Mesenchymal stem cell (in vitro differentiated cells and primary cell): ENCODE measurements around the gene CYBRD1.

ENCODE experiments used
- DNase-seq: peaks from one replicate; pipeline ENCODE4 v3.0.0-alpha.2; 2013
- H2AFZ ChIP-seq: one replicate; pipeline ENCODE4 v1.6.1; 2013; ENCODE audit warnings: low read depth, mild to moderate bottlenecking, control low read depth, inconsistent platforms, low read length, moderate library complexity
- H2AK5ac ChIP-seq: 2 replicates; pipeline ENCODE4 v1.6.1; 2013; ENCODE audit warnings: low read length, moderate library complexity, mild to moderate bottlenecking, inconsistent platforms; ENCODE audit not compliant: severe bottlenecking
- H2BK120ac ChIP-seq: one replicate; pipeline ENCODE4 v1.6.1; 2013; ENCODE audit warnings: low read depth, mild to moderate bottlenecking, inconsistent platforms, low read length, moderate library complexity
- H2BK12ac ChIP-seq, 2 experiments: one replicate each; pipeline ENCODE4 v1.6.1; 2013; ENCODE audit warnings: inconsistent platforms in 2 of 2, low read length in 2 of 2, mild to moderate bottlenecking in 2 of 2, moderate library complexity in 2 of 2, control low read depth in 1 of 2
- H2BK15ac ChIP-seq: one replicate; pipeline ENCODE4 v1.6.1; 2013; ENCODE audit warnings: mild to moderate bottlenecking, low read depth, inconsistent platforms; ENCODE audit not compliant: poor library complexity, severe bottlenecking
- H2BK5ac ChIP-seq: 2 replicates; pipeline ENCODE4 v1.6.1; 2013; ENCODE audit warnings: low read depth, mild to moderate bottlenecking, low read length, control low read depth, inconsistent platforms; ENCODE audit not compliant: poor library complexity, severe bottlenecking
- H3K14ac ChIP-seq, 2 experiments: one replicate each; pipeline ENCODE4 v1.6.1; 2013; ENCODE audit warnings: inconsistent platforms in 2 of 2, low read length in 2 of 2, control low read depth in 1 of 2, mild to moderate bottlenecking in 1 of 2, moderate library complexity in 1 of 2
- H3K18ac ChIP-seq, 2 experiments: one replicate each; pipeline ENCODE4 v1.6.1; 2013; ENCODE audit warnings: inconsistent platforms in 2 of 2, low read length in 2 of 2, control low read depth in 1 of 2, low read depth in 1 of 2, mild to moderate bottlenecking in 1 of 2
- H3K23ac ChIP-seq, 2 experiments: one replicate each; pipeline ENCODE4 v1.6.1; 2013; ENCODE audit warnings: inconsistent platforms in 2 of 2, low read length in 2 of 2, mild to moderate bottlenecking in 2 of 2, moderate library complexity in 2 of 2, control low read depth in 1 of 2
- H3K27ac ChIP-seq: 2 replicates; pipeline ENCODE4 v1.5.1; 2013; ENCODE audit warnings: mild to moderate bottlenecking, moderate library complexity, low read length, control low read depth, inconsistent platforms; ENCODE audit not compliant: poor library complexity, severe bottlenecking
- H3K27me3 ChIP-seq, 2 experiments: 2 replicates each; pipeline versions ENCODE4 v1.6.1 to v1.7.0; 2013; ENCODE audit warnings: low read length in 2 of 2, mild to moderate bottlenecking in 2 of 2, moderate library complexity in 2 of 2, control low read depth in 1 of 2, inconsistent platforms in 1 of 2; ENCODE audit not compliant: control insufficient read depth in 1 of 2, insufficient read depth in 1 of 2
- H3K36me3 ChIP-seq, 2 experiments: 2 replicates each; pipeline versions ENCODE4 v1.6.1 to v1.7.0; 2013; ENCODE audit warnings: low read length in 2 of 2, control low read depth in 1 of 2, inconsistent platforms in 1 of 2, low read depth in 1 of 2, mild to moderate bottlenecking in 1 of 2; ENCODE audit not compliant: insufficient read depth in 2 of 2, control insufficient read depth in 1 of 2
- H3K4ac ChIP-seq, 2 experiments: one replicate each; pipeline ENCODE4 v1.6.1; 2013; ENCODE audit warnings: inconsistent platforms in 2 of 2, low read length in 2 of 2, mild to moderate bottlenecking in 2 of 2, moderate library complexity in 2 of 2, control low read depth in 1 of 2, low read depth in 1 of 2
- H3K4me1 ChIP-seq: 2 replicates; pipeline ENCODE4 v1.6.1; 2013; ENCODE audit warnings: low read depth, low read length, control low read depth; ENCODE audit not compliant: control insufficient read depth, insufficient read depth
- H3K4me2 ChIP-seq: 2 replicates; pipeline ENCODE4 v1.6.1; 2013; ENCODE audit warnings: low read length, mild to moderate bottlenecking, inconsistent platforms; ENCODE audit not compliant: poor library complexity, severe bottlenecking
- H3K4me3 ChIP-seq, 2 experiments: 2 replicates each; pipeline versions ENCODE4 v1.5.1 to v1.7.0; 2013; ENCODE audit warnings: low read length in 2 of 2, mild to moderate bottlenecking in 2 of 2, control low read depth in 1 of 2, low read depth in 1 of 2; ENCODE audit not compliant: insufficient read depth in 1 of 2
- H3K79me1 ChIP-seq: replicated peaks from 2 replicates; pipeline ENCODE4 v1.6.1; 2013; ENCODE audit warnings: mild to moderate bottlenecking, control low read depth, low read length, inconsistent platforms; ENCODE audit not compliant: poor library complexity, severe bottlenecking
- H3K9ac ChIP-seq: 2 replicates; pipeline ENCODE4 v1.7.0; 2013; ENCODE audit warnings: mild to moderate bottlenecking, low read length, moderate library complexity
- H3K9me3 ChIP-seq: 2 replicates; pipeline ENCODE4 v1.7.0; 2013; ENCODE audit warnings: mild to moderate bottlenecking, low read length; ENCODE audit not compliant: control insufficient read depth
- H4K8ac ChIP-seq: one replicate; pipeline ENCODE4 v1.6.1; 2013; ENCODE audit warnings: inconsistent platforms, mild to moderate bottlenecking, low read length, moderate library complexity
- H4K91ac ChIP-seq: one replicate; pipeline ENCODE4 v1.6.1; 2013; ENCODE audit warnings: mild to moderate bottlenecking, low read length, inconsistent platforms
- WGBS: methylation state at CpG from one replicate; pipeline ENCODE4 v1.1.7; 2013; ENCODE audit warnings: mixed read lengths; 5-methylcytosine and 5-hydroxymethylcytosine counted together

The CYBRD1 gene

DNA sequence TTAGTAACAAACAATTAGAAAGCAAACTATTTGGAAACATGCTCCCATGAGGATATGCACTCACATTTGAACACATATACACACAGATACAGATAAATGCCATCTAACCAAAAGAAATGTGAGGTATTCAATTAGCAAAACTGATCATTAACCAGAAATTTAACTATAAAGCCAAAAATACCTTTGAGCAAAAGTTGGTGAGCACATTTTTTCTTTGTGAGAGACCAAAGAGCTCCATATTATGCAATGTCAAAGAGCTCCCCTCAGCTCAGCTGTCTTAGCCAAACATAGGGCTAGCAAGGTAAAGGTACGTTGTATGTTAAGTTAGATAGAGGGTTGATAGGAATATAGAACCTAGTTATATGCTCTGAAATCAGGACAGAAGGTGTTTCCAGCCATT lies 43.8 kb downstream of the CYBRD1 start:
- Histone ChIP-seq H3K4me2 (no peak overlapping the region), H3K4me3 (no peak overlapping the region)
- 0% methylated on average over 1 of the region's 1 CpG for WGBS

DNA sequence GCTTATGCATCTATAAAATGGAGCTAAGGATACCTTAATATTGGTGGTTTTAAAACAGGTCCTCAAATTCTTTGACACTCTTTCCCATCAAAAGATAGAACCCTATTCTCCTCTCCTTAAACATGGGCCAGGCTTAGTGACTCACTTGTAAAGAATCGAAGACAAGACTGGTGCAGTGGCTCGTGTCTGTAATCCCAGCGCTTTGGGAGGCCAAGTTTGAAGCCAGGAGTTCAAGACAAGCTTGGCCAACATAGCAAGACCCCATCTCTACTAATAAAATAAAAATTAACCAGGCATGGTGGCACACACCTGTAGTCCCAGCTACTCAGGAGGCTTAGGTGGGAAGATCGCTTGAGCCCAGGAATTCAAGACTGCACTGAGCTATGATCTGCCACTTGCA lies 44.5 kb downstream of the CYBRD1 start:
- no peaks in the 10 kb centered on the region for H3K36me3 ChIP-seq
- H2BK5ac ChIP-seq, result no peak overlapping the region
- no peak for DNase-seq
- H3K9ac ChIP-seq, result no peak overlapping the region
- no peak overlapping the region for H3K4me2 ChIP-seq
- H3K9me3 ChIP-seq, result no peaks in the 10 kb centered on the region
- H2BK12ac ChIP-seq, result no peak overlapping the region
- no peak overlapping the region for H3K4ac ChIP-seq
- no peak overlapping the region for H3K14ac ChIP-seq
- H3K4me1 ChIP-seq, result no peaks in the 10 kb centered on the region
- no peaks in the 10 kb centered on the region for H3K79me1 ChIP-seq
- no peak overlapping the region for H2AK5ac ChIP-seq
- H3K27ac ChIP-seq, result no peak overlapping the region
- no peak overlapping the region for H2BK120ac ChIP-seq
- no peak overlapping the region for H4K91ac ChIP-seq
- H2BK15ac ChIP-seq, result no peak overlapping the region
- no peak overlapping the region for H3K18ac ChIP-seq
- peaks cover 0 to 9% of the 10 kb centered on the region in 2 experiments for H3K27me3 ChIP-seq
- 90% methylated on average over 4 of the region's 4 CpGs for WGBS
- H4K8ac ChIP-seq, result no peak overlapping the region
- H3K4me3 ChIP-seq, result no peak overlapping the region
- no peak overlapping the region for H2AFZ ChIP-seq
- no peak overlapping the region for H3K23ac ChIP-seq

More for the DNA sequence above, 43.8 kb downstream of the CYBRD1 start:
- Histone ChIP-seq H2BK12ac (no peak overlapping the region), H3K27me3 (peaks cover 0 to 9% of the 10 kb centered on the region in 2 experiments), H3K14ac (no peak overlapping the region), H3K18ac (no peak overlapping the region), H3K4me1 (no peaks in the 10 kb centered on the region), H3K23ac (no peak overlapping the region), H2AK5ac (no peak overlapping the region), H2AFZ (no peak overlapping the region), H4K91ac (no peak overlapping the region), H3K9ac (no peak overlapping the region), H2BK5ac (no peak overlapping the region), H4K8ac (no peak overlapping the region), H2BK15ac (no peak overlapping the region), H3K79me1 (no peaks in the 10 kb centered on the region), H3K36me3 (no peaks in the 10 kb centered on the region), H3K27ac (no peak overlapping the region), H3K4ac (no peak overlapping the region), H2BK120ac (no peak overlapping the region), H3K9me3 (no peaks in the 10 kb centered on the region)
- no peak for DNase-seq

DNA sequence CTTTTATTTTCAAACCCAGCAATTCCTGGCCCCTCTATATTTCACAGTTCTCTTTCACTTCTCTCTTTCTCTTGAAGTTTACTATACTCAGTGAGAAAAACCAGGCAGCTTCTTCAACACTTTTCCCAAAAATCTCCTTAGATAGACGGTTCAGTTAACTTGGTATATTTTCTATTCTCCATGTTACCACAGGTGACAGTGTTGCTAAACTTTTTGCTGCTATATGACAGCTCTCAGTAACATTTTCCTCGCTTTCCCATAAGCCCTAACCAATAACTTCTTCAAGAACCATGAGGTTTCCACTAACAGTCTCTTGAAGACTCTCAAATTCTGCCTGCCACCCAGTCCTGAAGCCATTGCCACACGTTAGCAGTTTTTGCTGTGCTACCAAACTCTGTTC lies 45.8 kb downstream of the CYBRD1 start:
- H3K4ac ChIP-seq, result no peak overlapping the region
- no peak overlapping the region for H2BK12ac ChIP-seq
- H2AK5ac ChIP-seq, result no peak overlapping the region
- H3K79me1 ChIP-seq, result no peaks in the 10 kb centered on the region
- H3K4me3 ChIP-seq, result no peak overlapping the region
- 67% methylated on average over 3 of the region's 3 CpGs for WGBS
- no peak overlapping the region for H3K14ac ChIP-seq
- H2BK120ac ChIP-seq, result no peak overlapping the region
- no peak for DNase-seq
- H3K9ac ChIP-seq, result no peak overlapping the region
- no peak overlapping the region for H2BK15ac ChIP-seq
- no peaks in the 10 kb centered on the region for H3K9me3 ChIP-seq
- H2BK5ac ChIP-seq, result no peak overlapping the region
- H4K91ac ChIP-seq, result no peak overlapping the region
- H3K4me2 ChIP-seq, result no peak overlapping the region
- no peak overlapping the region for H2AFZ ChIP-seq
- H3K4me1 ChIP-seq, result no peaks in the 10 kb centered on the region
- no peak overlapping the region for H3K23ac ChIP-seq
- H3K27ac ChIP-seq, result no peak overlapping the region
- no peak overlapping the region for H4K8ac ChIP-seq
- H3K18ac ChIP-seq, result no peak overlapping the region
- H3K27me3 ChIP-seq, result peaks cover 0 to 9% of the 10 kb centered on the region in 2 experiments
- H3K36me3 ChIP-seq, result no peaks in the 10 kb centered on the region

DNA sequence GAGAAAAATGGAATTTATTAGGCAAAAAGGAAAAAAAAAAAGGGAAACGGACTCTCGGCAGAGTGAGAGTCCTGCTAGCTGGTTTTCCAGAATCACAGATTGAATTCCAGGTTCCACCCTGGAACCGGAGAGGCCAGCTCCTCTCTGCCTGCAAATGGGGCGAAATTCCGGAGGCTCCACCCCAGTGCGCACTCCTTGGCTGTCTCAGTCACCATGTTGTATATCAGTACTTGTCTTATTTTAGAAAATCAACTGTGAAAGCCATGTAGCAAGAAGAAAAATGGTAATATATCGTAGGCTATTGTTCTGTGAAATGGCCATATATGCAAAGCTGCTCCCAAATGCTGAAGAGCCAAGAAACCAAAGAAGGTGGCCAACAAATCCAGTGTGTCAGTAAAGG lies 49.4 kb downstream of the CYBRD1 start:
- no peak overlapping the region for H3K4me3 ChIP-seq
- H3K27me3 ChIP-seq, result peaks cover 0 to 9% of the 10 kb centered on the region in 2 experiments
- no peak overlapping the region for H2BK15ac ChIP-seq
- DNase-seq, result no peak
- H2BK5ac ChIP-seq, result no peak overlapping the region
- H3K4me2 ChIP-seq, result no peak overlapping the region
- H3K18ac ChIP-seq, result no peak overlapping the region
- no peak overlapping the region for H3K4ac ChIP-seq
- H3K9ac ChIP-seq, result no peak overlapping the region
- no peak overlapping the region for H2AFZ ChIP-seq
- no peak overlapping the region for H3K27ac ChIP-seq
- H4K91ac ChIP-seq, result no peak overlapping the region
- H3K4me1 ChIP-seq, result no peaks in the 10 kb centered on the region
- WGBS, result 73% methylated on average over 6 of the region's 7 CpGs
- no peak overlapping the region for H4K8ac ChIP-seq
- H3K23ac ChIP-seq, result no peak overlapping the region
- no peak overlapping the region for H2BK12ac ChIP-seq
- H3K36me3 ChIP-seq, result no peaks in the 10 kb centered on the region
- no peaks in the 10 kb centered on the region for H3K9me3 ChIP-seq
- no peaks in the 10 kb centered on the region for H3K79me1 ChIP-seq
- no peak overlapping the region for H3K14ac ChIP-seq
- no peak overlapping the region for H2AK5ac ChIP-seq
- no peak overlapping the region for H2BK120ac ChIP-seq
